Activated CD8-positive, alpha-beta memory T cell treated with anti-CD3 and anti-CD28 coated beads for 4 hours (primary cell): ENCODE measurements around the gene RAD17.
"Not testable (repeated sequence)": the region's sequence is repeated elsewhere in the genome, so short reads cannot be mapped to it uniquely, and the experiment has no call there.

Experiments
- DNase-seq, 2 donors: peaks; one replicate each; pipeline ENCODE4 v3.0.0-alpha.2; 2020; ENCODE audit warnings: low read depth in 2 of 2

RAD17 gene

GRCh38 chr5:69374911-69375446, 5.4 kb downstream of the RAD17 start:
- DNase-seq, result no peak

DNA sequence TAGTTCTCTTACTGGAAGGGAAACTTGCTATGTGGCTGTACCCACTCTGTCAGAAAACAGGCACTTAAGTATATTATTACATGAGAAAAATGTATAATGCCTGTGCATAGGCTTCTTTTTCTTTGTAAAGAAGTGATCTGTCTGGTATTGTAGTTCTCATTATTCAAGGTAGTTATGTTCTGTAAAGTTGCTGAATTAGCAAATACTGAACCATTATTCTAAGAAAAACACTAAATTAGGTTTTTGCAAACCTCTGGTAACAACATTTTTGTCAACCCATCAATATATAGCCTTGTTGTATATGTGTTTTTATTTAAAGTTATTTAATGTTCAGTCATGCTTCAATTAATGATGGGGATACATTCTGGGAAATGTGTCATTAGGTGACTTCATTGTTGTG, 8.8 kb downstream of the RAD17 start:
- no peak for DNase-seq

GRCh38 chr5:69404659-69405330, 35.2 kb downstream of the RAD17 start:
- DNase-seq, result no peak

DNA sequence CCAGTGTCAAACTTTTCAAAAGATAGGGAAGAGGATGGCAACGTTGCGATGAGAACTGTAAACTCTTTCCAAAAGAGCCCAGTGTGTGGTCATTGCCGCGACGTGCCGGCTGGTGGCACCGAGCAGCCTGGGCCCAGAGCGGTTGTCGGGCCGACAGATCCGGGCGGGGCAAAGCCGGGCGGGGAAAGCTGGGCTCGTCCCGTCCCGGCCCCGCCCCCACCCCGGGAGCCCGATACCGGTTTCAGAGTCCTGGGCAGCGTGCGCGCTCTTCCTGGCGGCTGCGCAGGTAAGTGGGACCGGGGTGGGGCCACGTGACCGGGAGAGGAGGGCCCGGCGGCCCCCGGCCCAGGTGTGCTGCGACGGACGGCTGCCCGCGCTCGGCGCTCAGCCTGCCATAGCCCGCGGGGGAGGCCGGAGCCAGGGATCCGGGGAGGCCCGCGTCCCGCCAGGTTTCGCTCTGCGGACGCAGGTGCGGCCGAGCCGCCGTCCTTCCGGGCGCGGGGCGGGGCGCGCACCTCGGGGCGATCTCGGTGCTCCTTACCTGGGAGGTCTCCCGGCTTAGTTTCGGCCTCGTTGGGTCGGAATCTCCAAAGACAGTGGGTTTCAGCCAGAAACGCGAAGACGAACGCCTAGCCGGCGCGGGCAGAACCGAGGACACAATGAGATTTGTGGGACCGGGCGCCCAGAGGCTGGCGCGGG, 45.4 kb downstream of the RAD17 start, which contains the start of gene MARVELD2:
TSS of gene MARVELD2 (plus strand) at position 232 of the 699 bp plus-strand sequence. CDS start 4,270 bp downstream, outside the sequence.
- DNase-seq, result peak in 1 of 2 donors; percentile 13

DNA sequence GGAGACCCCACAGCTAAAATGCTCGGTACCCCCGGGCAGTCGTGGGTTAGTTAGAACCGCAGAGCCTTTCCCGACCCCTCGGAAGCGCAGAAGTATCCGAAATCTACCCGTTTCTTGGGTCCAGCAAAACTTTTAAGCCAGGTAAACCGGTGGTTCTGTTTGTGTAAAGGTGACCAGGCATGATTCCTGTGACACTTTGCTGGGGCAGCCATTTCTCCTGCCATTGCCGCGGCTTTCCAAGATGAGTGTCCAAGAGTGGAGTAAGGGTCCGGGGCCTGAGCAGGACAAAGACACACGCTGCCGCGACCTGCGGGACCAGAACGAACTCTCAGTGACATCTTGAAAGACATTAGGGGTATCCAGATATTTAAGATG, 46.0 kb downstream of the RAD17 start:
- DNase-seq, result no peak

DNA sequence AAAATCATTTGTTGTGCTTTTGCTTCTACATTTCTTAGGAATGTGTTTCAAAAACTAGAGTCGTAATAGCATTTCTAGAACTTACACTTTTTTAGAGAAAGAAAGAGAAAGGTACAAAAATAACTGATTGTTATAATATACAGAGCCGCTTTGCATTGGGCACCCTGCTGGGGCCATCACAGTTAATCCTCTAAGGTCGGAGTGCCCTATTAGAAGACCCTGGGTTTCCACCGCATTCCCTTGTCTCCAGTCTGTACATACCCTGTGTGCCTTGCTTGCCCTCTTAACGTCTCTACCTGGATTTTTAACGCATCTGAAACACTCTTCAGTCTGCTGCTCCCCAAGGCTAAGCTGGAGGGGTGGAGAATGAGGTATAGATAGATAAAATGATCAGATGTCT, 46.6 kb downstream of the RAD17 start:
- DNase-seq, result no peak

DNA sequence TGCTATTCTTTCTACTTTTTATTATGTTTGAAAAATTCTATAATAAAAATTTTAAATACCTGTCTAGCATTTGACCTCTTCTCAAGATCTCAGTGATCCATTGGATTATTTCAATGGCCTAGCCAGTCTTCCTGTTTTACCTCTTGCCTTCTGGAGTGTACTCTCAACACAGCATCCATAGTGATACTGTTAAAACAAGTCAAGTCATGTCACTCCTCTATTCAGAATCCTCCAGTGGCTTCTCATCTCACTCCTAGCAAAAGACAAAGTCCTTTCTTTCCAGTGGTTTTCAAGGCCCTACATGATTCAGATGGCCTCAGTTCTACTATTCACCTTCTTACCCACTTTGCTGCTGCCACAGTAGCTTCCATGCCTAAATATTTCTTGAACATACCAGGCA, 47.1 kb downstream of the RAD17 start:
- no peak for DNase-seq

DNA sequence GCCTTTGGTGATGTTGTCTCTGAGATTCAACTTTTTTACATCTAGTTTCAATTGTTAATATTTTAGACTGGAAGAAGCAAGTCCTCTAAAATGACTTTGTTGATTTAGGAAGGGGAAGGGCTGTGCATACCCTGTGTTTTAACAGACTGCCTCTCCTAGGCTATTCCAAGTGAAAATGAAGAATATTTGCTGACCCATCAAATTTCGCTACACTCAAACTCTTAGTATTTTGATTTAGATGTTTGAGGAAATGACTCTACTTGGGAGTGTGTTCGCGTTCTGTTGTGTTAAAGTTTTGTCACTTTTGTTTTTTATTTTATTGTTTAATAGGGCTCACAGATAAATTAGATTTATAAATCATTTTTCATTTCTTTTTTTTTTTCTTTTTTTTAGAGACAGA, 48.9 kb downstream of the RAD17 start:
- DNase-seq, result no peak

DNA sequence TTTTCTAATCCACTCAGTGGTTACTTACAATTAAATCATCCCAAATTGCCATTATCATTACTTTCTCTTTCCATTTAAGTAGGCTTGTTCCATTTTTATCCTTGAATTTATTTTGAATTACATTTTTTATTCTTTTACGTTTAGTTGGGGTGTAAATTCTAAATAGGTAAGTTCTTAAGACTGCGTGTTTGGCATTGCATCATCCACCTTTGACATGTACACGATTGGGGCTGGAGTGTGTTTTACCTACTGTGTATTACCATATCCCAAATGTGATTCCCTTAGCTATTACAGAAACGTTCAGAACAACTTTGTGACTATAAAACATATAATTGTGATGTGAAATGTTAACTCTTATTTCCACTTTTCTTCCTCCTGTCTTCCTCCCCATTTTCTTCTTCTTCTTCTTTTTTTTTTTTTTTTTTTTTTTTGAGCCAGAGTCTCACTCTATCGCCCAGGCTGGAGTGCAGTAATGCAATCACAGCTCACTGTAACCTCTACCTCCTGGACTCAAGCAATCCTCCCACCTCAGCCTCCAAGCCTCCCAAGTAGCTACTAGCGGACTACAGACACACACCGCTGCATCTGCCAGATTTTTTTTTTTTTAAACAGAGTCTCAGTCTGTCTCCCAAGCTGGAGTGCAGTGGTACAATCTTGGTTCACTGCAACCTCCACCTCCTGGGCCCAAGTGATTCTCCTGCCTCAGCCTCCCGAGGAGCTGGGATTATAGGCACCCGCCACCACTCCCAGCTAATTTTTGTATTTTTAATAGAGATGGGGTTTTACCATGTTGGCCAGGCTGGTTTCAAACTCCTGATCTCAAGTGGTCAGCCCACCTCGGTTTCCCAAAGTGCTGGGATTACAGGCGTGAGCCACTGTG, 62.0 kb downstream of the RAD17 start:
- no peak for DNase-seq

DNA sequence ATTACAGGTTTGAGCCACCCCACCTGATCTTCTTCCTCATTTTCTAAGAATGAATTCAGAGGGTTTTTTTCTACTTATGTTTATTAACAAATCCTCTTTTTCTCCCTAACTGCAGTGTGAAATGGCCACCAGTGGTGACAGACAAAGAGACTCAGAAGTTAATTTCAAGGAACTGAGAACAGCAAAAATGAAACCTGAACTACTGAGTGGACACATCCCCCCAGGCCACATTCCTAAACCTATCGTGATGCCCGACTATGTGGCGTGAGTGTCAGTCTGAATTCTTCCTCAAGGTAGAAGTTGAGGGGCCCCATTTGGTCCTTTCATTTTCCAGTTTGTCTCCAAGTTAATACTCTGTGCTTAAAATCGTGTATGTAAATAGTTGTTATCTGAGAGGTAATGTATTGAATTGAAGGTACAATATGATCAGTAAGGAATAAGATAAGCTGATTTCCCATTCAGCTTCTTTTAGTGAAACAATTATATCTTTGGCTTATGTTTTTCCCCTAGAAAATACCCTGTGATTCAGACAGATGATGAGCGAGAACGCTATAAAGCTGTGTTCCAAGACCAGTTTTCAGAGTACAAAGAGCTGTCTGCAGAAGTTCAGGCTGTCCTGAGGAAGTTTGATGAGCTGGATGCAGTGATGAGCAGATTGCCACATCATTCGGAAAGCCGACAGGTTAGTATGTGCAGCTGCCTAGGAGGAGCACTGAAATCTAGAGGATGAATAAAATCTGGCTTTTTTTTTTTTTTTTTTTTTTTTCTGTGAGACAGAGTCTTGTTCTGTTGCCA, 63.0 kb downstream of the RAD17 start:
- DNase-seq, result no peak

DNA sequence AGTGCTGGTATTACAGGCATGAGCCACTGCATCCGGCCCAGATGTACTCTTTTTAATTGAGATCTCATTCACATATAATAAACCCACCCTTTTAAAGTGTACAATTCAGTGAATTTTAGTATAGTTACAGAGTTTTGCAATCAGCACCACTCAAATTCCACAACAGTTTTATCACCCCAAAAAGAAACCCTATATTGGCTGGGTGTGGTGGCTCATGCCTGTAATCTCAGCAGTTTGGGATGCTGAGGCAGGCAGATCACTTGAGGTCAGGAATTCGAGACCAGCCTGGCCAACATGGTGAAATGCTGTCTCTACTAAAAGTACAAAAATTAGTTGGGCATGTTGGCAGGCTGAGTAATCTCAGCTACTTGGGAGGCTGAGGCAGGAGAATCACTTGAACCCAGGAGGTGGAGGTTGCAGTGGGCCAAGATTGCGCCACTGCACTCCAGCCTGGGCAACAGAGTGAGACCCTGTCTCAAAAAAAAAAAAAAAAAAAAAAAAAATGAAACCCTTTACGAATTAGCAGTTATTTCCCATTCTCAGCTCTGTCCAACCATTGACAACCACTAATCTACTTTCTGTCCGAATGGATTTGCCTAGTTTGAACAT, 65.8 kb downstream of the RAD17 start:
- DNase-seq, result not testable (repeated sequence)

GRCh38 chr5:69444127-69444754, 74.6 kb downstream of the RAD17 start:
- no peak for DNase-seq

GRCh38 chr5:69449511-69449910, 79.9 kb downstream of the RAD17 start:
- no peak for DNase-seq

- DNase-seq, result no peak
These were observed 80.5 kb downstream of the RAD17 start for GRCh38 chr5:69450116-69450515.

DNA sequence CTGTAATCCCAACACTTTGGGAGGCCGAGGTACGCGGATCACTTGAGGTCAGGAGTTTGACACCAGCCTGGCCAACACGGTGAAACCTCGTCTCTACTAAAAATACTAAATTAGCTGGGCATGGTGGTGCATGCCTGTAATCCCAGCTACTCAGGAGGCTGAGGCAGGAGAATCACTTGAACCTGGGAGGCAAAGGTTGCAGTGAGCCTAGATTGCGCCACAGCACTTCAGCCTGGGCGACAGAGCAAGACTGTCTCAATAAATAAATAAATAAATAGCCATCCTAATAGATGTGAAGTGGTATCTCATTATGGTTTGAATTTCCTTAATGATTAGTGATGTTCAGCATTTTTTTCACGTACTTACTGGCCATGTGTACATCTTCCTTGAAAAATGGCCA, 80.9 kb downstream of the RAD17 start:
- not testable (repeated sequence) for DNase-seq

DNA sequence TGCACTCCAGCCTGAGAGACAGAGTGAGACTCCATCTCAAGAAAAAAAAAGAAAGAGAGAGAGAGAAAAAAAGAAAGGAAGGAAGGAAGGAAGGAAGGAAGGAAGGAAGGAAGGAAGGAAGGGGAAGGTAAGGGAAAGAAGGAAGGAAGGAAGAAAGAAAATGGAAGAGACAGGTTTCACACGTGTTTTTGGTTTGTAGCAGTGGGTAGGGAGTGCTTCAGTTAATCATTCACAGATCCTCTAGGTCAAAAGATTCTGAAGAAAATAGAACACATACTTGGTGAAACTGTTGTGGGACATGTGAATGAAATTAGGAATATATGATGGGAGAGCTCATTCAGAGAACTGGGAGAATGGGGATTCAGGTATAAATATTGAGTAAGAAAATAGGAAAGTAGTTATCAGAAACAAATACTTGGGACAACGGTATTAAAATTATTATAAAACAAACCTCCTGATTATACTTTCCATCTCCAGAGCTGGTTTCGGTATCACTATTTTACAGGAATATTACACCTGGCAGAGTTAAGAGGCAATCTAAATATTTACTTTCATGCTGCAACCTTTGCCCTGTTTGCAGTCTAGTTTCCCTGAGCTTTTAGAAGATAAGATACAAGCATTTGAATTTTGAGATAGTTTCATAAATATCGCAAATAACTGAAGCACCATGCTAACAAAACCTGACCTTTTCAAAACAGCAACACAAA, 82.5 kb downstream of the RAD17 start:
- no peak for DNase-seq

GRCh38 chr5:69453487-69453886, 83.9 kb downstream of the RAD17 start:
- not testable (repeated sequence) for DNase-seq

DNA sequence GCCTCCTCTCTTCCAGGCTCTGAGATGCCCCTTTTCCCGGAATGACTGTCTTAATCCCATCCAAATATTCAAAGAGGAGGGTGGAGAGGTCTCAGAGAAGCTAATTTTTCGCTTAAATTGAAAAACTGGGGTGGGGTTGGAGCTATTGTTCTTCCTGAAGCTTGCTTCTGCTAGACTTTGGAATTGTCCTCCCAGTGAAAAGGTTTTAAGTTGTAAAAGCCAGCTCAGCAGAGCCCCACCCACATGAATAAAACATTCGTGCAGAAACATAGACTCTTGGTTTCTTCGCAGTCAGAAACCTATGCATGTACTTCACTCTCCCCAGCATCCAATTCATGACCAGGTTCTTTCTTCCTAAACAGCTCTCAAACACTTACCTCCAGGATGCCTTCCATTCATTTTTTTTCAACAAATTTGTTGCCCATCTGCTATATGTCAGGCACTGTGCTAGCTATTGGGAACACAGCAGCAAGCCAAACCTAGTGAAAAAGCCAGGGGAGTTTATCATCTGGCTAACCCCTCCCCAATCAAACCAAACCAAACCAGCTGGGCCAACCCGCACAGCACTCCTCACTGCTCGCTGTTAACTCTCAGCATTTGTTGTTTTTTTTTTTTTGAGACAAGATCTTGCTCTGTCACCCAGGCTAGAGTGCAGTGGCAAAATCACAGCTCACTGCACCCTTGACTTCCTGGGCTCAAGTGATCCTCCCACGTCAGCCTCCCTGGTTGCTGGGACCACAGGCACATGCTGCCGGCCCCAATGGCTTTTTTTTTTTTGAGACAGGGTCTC, 85.0 kb downstream of the RAD17 start:
- no peak for DNase-seq

DNA sequence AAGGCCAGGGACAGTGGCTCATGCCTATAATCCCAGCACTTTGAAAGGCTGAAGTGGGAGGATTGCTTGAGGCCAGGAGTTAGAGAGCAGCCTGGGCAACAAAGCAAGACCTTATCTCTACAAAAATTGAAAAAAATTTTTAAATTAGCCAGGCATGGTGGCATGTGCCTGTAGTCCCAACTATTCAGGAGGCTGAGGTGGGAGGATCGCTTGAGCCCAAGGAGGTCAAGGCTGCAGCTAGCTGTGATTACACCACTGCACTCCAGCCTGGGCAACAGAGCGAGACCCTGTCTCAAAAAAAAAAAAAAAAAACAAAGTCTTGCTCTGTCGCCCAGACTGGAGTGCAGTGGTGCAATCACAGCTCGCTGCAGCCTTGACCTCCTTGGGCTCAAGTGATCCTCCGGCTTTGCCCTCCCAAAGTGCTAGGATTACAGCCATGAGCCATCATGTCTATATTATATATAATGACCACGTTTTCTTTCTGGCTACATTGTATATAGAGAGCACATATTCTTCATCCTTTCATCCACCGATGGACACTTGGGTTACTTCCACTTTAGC, 85.9 kb downstream of the RAD17 start:
- not testable (repeated sequence) for DNase-seq
